Fibroblast of lung (primary cell): Measurements from ENCODE around the gene AMBP. TPM values are rescaled to one million over a fixed set of nuclear protein-coding genes. Genes with fewer than 3 reads are reported as not detected.

Experiments
- DNase-seq, 2 donors: peaks; one replicate each; pipeline versions ENCODE4 v3.0.0 to v3.0.0-alpha.2; 2010; ENCODE audit warnings: low read depth in 2 of 2
- H2AFZ ChIP-seq: 2 replicates; pipeline ENCODE4 v1.5.1; 2012; ENCODE audit warnings: low read length, control low read depth, inconsistent platforms
- H3K27ac ChIP-seq: 2 replicates; pipeline ENCODE4 v1.5.1; 2011; ENCODE audit warnings: low read length, control low read depth; ENCODE audit not compliant: insufficient read depth
- H3K27me3 ChIP-seq: 2 replicates; pipeline ENCODE4 v1.5.1; 2011; ENCODE audit warnings: mild to moderate bottlenecking, low read length; ENCODE audit not compliant: control insufficient read depth, insufficient read depth
- H3K36me3 ChIP-seq: 2 replicates; pipeline ENCODE4 v1.5.1; 2011; ENCODE audit warnings: low read length; ENCODE audit not compliant: control insufficient read depth, insufficient read depth
- H3K4me1 ChIP-seq: 2 replicates; pipeline ENCODE4 v1.5.1; 2011; ENCODE audit warnings: low read length; ENCODE audit not compliant: control insufficient read depth, insufficient read depth; ENCODE audit errors: extremely low read depth
- H3K4me2 ChIP-seq: 2 replicates; pipeline ENCODE4 v1.5.1; 2011; ENCODE audit warnings: low read length, control low read depth; ENCODE audit not compliant: insufficient read depth; ENCODE audit errors: extremely low read depth
- H3K4me3 ChIP-seq, 4 experiments: fragments of 200-600 bp in 1 of 4; sonication (generic) in 1 of 4; replicated peaks in 1 of 4; 2 replicates each; pipeline ENCODE4 v1.5.1; 2011 to 2016; ENCODE audit warnings: low read length in 4 of 4, low read depth in 3 of 4, mild to moderate bottlenecking in 3 of 4, control low read depth in 2 of 4, inconsistent platforms in 1 of 4, mixed read lengths in 1 of 4; ENCODE audit not compliant: insufficient read depth in 1 of 4; ENCODE audit errors: control extremely low read depth in 1 of 4
- H3K79me2 ChIP-seq: 2 replicates; pipeline ENCODE4 v1.5.1; 2012; ENCODE audit warnings: mild to moderate bottlenecking, low read length, inconsistent platforms; ENCODE audit not compliant: control insufficient read depth, insufficient read depth
- H3K9ac ChIP-seq: 2 replicates; pipeline ENCODE4 v1.5.1; 2011; ENCODE audit warnings: mild to moderate bottlenecking, low read length, control low read depth; ENCODE audit not compliant: insufficient read depth
- H3K9me3 ChIP-seq: 2 replicates; pipeline ENCODE4 v1.5.1; 2012; ENCODE audit warnings: low read depth, low read length; ENCODE audit not compliant: control insufficient read depth, insufficient read depth
- H4K20me1 ChIP-seq: 2 replicates; pipeline ENCODE4 v1.5.1; 2011; ENCODE audit warnings: low read length; ENCODE audit not compliant: control insufficient read depth, insufficient read depth; ENCODE audit errors: extremely low read depth
- CTCF ChIP-seq, 2 donors: IDR thresholded peaks in 1 of 2; conservative IDR thresholded peaks in 1 of 2; 1 replicate in 1 of 2; 2 replicates in 1 of 2; pipeline ENCODE4 v1.5.1; 2011 to 2012; ENCODE audit warnings: low read length in 2 of 2, control low read depth in 1 of 2, inconsistent platforms in 1 of 2, low read depth in 1 of 2, mild to moderate bottlenecking in 1 of 2
- EZH2 ChIP-seq: IDR thresholded peaks from 2 replicates; pipeline ENCODE4 v1.5.1; 2012; ENCODE audit warnings: low read length, control low read depth, mild to moderate bottlenecking; ENCODE audit errors: missing control alignments
- polyA plus RNA-seq, 2 donors: library from polyadenylated mRNA; depleted of rRNA in 1 of 2; stranded (reverse) in 1 of 2; unstranded in 1 of 2; fragments of >200 nt; gene quantifications; 2 replicates each; pipeline ENCODE4 v1.2.1, GENCODE V29; 2011 to 2012; ENCODE audit warnings: missing spikeins in 1 of 2
- total RNA-seq: library from RNA; depleted of rRNA; stranded (reverse); fragments of >200 nt; gene quantifications from 2 replicates; pipeline ENCODE4 v1.2.1, GENCODE V29; 2014

The AMBP gene
- total and polyA plus RNA-seq, 2 donors (not counting 1 experiment from before 2014, with no cell fraction given), result 0.07 to 0.17 TPM

- Histone ChIP-seq H3K4me1 (no peaks in the 10 kb centered on the region), H2AFZ (no peak overlapping the region), H3K79me2 (no peaks in the 10 kb centered on the region), H3K27ac (no peak overlapping the region), H3K4me3 (no peak overlapping the region), H3K36me3 (no peaks in the 10 kb centered on the region), H3K9ac (no peak overlapping the region), H3K4me2 (no peak overlapping the region), H3K27me3 (peaks cover 26% of the 10 kb centered on the region), H3K9me3 (no peaks in the 10 kb centered on the region), H4K20me1 (no peaks in the 10 kb centered on the region)
- TF ChIP-seq CTCF (conservative IDR thresholded peaks at IDR 0.05 in 1 of 2, IDR thresholded peaks at IDR 0.05 in 1 of 2; ENCODE audit: low read depth in 1 of 2, low read length in 2 of 2) (no peak), EZH2 (no peak)
- no peak for DNase-seq
These were observed 2.2 kb upstream of the AMBP start for GRCh38 chr9:114080195-114080772.

DNA sequence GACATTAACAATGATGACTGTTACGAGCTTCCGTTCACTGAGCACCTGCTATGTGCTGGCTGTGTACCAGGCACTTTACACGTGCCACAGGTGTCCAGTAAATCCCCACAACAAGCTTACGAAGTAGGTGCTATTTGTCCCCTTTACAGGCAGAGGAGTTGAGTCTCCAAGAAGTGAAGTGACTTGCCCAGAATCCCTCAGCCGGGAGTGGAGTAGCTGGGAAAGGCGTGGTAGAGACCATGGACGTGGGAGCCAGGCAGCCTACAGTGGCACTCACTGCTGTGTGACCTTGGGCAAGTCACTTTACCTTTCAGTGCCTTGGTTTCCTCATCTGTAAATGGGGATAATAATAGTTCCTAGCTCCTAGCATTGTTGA, 669 bp upstream of the AMBP start:
- H3K4me1 ChIP-seq, result no peaks in the 10 kb centered on the region

DNA sequence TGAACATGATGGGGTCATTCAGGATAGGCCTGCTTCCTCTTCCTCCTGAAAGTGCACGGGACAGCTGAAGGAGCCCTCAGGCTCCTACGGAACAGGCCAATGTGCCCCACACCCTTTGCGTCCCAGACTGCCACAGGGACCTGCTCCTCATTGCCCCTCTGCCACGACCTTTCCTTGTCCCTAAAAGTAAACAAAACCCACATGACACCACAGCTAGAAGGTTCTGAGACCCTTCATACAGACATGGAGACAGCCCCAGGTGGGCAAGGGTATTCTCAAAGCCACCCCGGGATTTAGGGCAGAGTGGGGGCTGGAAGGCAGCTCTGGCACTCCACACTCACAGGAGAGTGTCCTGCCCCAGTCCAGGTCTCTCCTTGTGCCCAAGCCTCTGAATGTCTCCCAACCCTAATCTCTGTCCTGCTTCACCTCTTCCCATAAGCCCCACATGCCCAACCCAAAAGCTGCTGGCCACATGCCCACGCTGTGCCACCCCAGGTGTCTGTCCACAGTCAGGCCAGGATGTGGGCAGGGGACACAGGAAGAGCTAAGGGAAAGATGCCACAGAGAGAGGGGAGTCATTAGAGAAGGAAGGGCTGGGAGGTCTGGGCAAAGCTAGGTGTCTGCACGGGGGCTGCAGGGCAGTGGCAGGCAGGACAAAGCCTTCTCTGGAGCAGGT, 800 bp downstream of the AMBP start:
- no peaks in the 10 kb centered on the region for H3K36me3 ChIP-seq
- no peaks in the 10 kb centered on the region for H3K4me1 ChIP-seq
- DNase-seq, result no peak
- no peak overlapping the region for H3K4me3 ChIP-seq
- no peaks in the 10 kb centered on the region for H4K20me1 ChIP-seq
- H3K27ac ChIP-seq, result no peak overlapping the region
- H3K27me3 ChIP-seq, result peaks cover 25% of the 10 kb centered on the region
- H3K79me2 ChIP-seq, result no peaks in the 10 kb centered on the region
- no peak overlapping the region for H3K9ac ChIP-seq
- H3K4me2 ChIP-seq, result no peak overlapping the region
- H2AFZ ChIP-seq, result no peak overlapping the region
- TF ChIP-seq CTCF (conservative IDR thresholded peaks at IDR 0.05 in 1 of 2, IDR thresholded peaks at IDR 0.05 in 1 of 2; ENCODE audit: low read depth in 1 of 2, low read length in 2 of 2), result no peak
- no peaks in the 10 kb centered on the region for H3K9me3 ChIP-seq

More for the DNA sequence above, 669 bp upstream of the AMBP start:
- Histone ChIP-seq H4K20me1 (no peaks in the 10 kb centered on the region), H3K27ac (no peak overlapping the region), H3K9ac (no peak overlapping the region), H3K27me3 (peaks cover 22% of the 10 kb centered on the region), H3K79me2 (no peaks in the 10 kb centered on the region), H3K4me2 (no peak overlapping the region), H2AFZ (no peak overlapping the region), H3K9me3 (no peaks in the 10 kb centered on the region), H3K36me3 (no peaks in the 10 kb centered on the region), H3K4me3 (no peak overlapping the region)
- no peak for DNase-seq
- TF ChIP-seq CTCF (conservative IDR thresholded peaks at IDR 0.05 in 1 of 2, IDR thresholded peaks at IDR 0.05 in 1 of 2; ENCODE audit: low read depth in 1 of 2, low read length in 2 of 2), result no peak
- TF ChIP-seq EZH2, result no peak
